Measurements from ENCODE around the gene CD200. TPM values are rescaled to one million over a fixed set of nuclear protein-coding genes. Genes with fewer than 3 reads are reported as not detected.
A peak's percentile ranks its signal among the peaks of the same experiment; 100 is the strongest.

The CD200 gene
- total RNA-seq, 1 experiment from 2014 or later = 0.34 TPM

DNA sequence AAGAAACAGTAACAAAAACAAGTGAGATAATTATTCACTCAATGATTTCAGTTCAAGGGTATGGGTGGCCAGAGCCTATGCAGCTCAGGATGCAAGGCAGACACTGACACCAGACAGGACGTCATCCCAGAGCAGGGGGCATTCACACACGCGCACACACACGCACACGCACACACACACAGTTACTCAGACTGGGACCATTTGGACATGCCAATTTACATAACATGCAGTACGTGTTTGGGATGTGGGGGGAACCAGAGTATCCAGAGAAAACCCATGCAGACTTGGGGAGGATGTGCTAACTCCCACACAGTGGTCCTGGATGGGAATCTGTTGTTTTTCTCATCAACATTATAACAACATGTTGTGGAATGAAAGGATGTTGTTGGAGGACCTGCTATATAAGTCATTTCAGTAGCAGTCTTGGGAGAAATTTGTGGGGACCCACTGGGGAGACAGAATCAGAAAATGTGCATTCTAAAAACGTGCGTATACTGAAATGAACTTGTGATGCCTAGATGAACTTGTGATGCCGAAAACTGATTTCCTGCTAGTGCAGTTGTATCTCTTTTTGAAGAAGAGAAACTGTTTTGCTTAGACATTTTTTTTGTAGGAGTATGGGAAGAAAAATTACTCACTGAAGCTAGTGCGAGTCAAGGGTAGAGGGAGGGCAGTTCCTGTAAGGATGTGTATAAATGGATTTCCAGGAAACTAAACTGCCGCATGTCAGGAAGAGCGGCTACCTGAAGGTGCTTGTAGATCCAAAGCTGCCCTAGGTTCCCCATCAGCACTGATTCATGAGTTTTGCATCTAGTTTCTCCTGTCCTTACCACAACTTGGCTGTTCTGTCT, 25.2 kb downstream of the CD200 start:
- DNase-seq (ENCODE audit: low read depth) = no peak

DNA sequence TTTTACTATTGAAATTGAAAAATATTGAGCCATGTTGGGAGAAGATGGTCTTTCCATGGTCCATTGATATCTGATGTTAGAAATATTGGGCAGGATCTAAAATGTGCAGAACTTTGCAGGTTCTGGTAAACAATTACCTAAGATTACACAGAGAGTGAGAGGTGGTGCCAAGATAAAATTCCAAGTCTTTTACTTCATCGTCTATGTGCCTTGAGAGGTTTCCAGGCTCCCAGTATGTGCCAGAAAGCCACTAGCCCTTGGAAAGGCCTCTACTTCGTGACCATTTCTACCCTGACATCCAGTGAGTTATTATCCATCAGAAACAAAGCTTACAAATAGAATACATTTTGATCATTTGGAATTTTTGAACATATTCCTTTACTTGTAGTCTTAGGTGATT, 27.6 kb downstream of the CD200 start:
- DNase-seq (ENCODE audit: low read depth) = no peak

DNA sequence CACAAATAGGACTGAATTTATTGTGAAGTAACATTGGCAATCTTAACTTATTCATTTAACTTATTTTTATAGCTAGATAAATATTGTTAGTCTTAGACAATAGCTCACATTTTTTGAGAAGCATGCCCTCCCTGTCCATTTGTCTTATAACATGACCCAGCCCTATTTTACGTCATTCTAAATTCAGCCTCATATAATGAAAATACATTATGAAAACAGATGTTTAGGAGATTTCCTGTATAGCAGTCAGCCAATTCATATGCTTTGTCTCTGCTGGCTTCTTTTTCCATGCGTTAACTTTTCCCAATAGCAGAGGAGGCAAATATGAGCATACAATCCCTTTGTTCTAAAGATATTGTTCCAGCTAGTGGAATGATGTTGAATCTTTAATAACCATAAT, 29.3 kb downstream of the CD200 start:
- no peak for DNase-seq (ENCODE audit: low read depth)

DNA sequence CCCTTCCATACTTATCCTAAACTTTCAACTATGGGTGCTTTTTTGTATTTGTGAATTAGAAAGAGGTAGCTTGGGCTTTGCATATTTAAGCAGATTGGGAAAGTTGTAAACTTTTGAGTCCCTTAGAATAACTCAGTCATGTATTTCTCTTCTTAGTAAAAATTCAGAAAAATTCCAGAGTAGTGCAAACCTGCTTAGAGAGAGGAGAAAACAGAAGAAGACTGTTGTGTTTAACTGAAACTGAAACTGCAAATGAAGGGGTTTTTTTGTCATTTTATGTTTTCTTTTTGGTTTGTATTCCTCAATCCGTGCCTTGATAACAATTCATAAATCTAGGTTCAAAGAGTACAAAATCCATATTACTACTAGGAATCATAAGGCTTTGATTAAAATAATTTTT, 31.3 kb downstream of the CD200 start:
- DNase-seq (ENCODE audit: low read depth) = no peak

DNA sequence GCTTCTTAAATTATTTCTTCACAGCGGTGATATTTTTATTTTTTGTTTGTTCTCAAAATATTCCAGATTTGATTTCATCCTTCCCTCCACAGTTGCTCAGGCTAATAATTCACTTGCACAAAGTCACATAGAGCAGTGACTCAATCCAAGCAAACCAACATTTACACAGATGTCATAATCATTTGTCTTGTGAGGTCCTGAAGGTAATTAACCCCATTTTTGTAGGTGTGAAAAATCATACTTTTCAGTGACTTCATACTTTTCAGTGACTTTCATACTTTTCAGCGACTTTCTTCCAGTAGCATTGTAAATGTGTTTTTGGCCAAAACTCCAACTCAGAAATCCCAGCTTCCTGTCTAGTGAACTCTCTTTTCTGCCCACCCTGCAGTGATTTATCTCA, 32.1 kb downstream of the CD200 start:
- peak; percentile 56 for DNase-seq (ENCODE audit: low read depth)

DNA sequence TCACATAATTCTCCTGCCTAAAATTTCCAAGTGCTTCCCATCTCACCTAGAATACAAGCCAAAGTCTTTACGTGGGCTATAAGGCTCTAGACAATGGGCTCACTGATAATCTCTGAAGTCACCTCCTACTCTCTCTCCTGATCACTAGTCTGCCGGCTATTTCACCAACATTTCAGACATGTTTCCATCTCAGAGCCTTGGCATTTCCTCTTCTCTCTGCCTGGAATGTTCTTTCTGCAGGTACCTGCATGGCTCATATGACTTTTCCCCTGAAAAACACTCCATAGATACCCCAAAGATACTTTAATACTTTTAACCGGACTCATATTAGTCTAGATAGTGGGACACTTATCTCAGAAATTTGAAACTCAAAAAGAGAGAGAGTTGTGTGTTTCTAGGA, 32.7 kb downstream of the CD200 start:
- no peak for DNase-seq (ENCODE audit: low read depth)

DNA sequence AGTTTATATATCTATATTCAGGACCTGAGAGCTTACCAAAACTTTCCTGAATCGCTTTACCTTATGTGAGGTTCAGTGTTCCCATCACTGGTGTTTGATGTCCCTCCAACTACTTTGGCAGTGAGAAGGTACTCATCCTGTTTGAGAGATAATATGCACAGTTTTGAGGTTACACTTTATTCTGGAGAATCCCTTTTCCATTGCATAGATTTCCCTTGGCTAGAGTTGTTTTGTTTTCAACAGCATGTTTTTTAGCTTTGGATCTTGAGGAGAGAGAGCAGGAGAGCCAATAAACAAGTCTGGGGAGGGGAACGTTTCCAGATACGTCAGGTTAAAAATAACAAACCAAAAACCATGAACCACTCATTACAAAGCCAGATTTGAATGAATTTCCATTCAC, 33.6 kb downstream of the CD200 start:
- no peak for DNase-seq (ENCODE audit: low read depth)

DNA sequence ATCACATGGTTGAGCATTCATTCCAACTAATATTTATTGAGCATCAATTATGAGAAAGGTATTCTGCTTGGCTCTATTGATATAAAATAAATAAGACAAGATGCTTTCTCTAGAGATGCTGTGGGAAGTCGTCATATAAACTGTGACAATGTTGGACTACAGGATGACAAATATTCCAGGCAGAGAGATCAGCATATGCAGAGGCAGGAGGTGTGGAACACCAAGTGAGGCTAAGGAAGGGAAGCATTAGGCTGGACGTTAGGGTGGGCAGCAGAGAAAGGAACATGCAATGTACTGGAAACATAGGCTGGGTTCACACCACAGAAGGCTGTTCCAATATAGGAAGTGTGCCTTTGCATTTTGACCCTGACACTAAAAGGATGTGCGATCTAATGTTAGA, 38.6 kb downstream of the CD200 start:
- no peak for DNase-seq (ENCODE audit: low read depth)

DNA sequence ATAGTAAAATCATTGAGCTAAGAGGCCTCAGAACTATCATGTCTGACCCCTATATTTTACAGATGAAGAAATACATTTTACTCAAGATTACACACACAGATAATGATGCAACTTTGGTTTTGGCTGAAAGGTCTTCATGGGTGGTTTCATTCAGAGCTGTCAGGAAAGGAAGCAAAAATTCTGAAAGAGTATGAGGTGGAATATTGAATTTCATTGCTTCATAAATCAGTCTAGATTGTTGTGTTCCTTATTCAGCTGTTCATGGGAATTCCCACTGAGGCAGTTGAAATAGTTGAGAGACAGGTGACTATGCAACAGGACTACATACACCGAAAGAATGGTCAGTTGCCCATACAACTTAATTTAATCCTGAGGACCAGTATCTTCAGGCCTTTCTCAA, 39.4 kb downstream of the CD200 start:
- peak; percentile 64 for DNase-seq (ENCODE audit: low read depth)

DNA sequence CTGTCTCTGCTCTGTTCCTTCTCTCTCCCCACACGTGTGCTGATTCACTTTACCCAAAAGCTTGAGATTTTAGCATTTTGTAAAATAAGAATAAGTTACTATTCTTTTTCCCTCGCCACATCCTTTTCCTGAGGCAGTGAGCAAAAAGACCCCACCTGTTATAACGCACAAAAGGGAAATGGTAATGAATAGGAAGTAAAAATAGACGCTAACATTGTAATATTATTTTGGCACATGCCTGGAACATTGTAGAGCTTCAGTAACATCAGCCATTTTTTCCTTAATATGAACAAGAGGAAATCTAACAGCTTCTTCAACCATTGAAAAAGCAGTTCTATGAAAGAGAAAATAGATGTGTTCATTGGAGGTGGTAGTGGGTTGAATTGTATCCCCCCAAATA, 40.5 kb downstream of the CD200 start:
- no peak for DNase-seq (ENCODE audit: low read depth)

DNA sequence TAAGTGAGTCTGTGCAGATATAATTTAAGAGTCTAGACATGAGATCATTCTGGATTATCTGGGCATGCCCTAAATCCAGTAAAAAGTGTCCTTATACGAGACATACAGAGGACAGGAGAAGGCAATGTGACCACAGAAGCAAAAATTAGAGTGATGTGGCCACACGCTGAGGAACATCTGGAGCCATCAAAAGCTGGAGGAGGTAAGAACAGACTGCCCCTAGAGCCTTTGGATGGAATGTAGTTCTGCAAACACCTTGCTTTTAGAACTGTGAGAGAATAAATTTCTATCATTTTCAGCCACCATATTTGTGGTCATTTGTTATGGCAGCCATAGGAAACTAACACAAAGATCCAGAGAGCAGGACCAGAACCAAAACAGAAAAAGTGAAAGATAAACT, 41.0 kb downstream of the CD200 start:
- no peak for DNase-seq (ENCODE audit: low read depth)

DNA sequence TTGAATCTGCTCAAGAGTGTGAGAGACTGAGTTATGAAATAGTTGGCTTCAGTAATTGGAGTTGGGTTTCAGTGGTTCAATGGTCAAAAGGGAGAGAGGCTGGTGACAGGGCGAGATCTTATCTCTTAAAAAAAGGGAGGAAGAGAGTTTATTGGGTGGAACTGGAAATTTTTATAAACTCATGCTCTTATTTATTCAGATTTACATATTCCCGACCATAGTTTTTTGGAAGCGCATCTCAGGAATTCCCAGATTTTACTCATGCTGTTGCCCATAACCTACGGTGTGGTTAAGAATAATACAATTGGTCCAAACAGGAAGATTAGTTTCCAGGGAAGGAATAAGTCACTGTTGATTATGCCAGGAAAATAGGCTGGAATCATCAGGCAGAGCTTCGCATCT, 41.4 kb downstream of the CD200 start:
- no peak for DNase-seq (ENCODE audit: low read depth)

DNA sequence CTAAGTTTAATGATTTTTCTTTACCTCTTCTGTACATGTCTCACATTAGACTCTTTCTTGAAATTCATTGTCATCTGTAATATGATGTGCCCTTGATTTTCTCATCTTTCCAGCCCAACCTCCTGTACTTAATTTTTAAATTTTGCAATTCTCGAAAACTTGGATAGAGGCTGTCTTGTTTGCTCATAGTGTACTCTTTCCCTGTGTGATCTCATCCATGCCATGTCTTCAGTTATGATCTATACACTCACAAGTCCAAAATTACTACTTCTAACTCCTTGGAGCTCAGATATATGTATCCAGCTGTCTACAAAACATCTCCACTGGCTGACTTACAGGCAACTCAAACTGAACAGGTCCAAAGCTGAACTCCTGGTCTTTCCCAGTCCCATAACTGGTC, 42.2 kb downstream of the CD200 start:
- DNase-seq (ENCODE audit: low read depth) = no peak

DNA sequence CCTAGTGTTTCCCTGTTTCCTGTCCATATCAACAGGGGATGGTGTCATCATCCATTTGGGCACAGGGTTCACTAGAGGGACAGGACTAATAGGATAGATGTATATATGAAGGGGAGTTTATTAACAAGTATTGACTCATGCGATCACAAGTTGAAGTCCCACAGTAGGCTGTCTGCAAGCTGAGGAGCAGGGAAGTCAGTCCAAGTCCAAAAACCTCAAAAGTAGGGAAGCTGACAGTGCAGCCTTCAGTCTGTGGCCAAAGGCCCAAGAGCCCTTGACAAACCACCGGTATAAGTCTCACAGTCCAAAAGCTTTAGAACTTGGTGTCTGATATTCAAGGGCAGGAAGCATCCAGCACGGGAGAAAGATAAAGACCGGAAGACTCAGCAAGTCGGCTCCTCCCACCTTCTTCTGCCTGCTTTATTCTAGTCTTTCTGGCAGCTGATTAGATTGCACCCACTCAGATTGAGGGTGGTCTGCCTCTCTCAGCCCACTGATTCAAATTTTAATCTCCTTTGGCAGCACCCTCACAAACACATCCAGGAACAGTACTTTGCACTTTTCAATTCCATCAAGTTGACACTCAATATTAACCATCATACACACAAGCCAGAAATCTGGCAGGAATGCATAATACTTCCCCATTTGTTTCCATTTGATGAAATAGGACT, 43.4 kb downstream of the CD200 start:
- DNase-seq (ENCODE audit: low read depth) = no peak

DNA sequence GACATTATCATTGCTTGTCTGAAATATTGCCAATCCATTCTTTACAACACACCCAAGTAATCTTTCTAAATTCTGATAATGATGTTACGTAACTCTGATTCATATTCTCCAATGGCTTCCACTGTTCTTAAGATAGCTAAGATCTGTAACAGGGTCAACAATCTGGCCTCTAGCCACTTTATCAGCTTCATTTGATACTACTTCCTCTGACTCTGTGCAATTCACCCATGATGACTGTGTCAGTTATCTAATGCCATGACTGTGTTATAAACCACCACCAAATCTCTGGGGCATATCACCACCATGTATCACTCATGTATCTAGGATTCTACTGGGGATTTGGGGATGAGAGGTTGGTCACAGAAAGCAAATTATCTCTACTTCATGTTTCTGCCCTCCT, 44.0 kb downstream of the CD200 start:
- peak; percentile 92 for DNase-seq (ENCODE audit: low read depth)

DNA sequence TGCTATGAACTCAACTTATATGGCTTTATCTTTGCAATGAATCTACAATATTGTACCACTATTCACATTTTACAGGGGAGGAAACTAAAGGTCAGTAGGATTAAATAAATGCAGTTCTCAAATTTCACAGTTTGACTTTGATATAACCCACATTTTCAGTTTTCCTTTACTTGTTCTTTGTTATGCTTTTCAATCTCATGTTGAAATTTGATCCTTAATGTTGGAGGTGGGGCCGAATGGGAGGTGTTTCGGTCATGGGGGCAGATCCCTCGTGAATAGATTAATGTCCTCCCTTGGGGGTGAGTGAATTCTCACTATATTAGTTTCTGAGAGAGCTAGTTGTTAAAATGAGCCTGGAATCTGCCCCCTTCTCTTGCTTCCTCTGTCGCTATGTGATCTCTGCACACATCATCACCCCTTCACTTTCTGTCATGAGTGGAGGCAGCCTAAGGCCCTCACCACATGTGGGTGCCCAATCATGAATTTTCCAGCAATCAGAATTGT, 44.7 kb downstream of the CD200 start:
- peak; percentile 52 for DNase-seq (ENCODE audit: low read depth)

DNA sequence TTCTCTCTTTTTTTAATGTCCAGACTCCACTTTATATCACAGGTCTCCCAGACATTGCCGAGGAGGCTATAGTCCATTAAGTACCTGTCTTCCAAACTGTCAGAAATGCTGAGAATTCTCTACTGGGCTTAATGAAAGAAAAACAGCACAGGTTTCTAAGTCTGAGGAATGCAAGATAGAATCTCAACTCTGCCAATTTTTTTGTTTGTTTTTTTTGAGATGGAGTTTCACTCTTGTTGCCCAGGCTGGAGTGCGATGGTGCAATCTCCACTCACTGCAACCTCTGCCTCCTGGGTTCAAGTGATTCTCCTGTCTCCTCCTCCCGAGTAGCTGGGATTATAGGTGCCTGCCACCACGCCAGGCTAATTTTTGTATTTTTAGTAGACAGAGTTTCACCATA, 45.4 kb downstream of the CD200 start:
- peak; percentile 20 for DNase-seq (ENCODE audit: low read depth)

DNA sequence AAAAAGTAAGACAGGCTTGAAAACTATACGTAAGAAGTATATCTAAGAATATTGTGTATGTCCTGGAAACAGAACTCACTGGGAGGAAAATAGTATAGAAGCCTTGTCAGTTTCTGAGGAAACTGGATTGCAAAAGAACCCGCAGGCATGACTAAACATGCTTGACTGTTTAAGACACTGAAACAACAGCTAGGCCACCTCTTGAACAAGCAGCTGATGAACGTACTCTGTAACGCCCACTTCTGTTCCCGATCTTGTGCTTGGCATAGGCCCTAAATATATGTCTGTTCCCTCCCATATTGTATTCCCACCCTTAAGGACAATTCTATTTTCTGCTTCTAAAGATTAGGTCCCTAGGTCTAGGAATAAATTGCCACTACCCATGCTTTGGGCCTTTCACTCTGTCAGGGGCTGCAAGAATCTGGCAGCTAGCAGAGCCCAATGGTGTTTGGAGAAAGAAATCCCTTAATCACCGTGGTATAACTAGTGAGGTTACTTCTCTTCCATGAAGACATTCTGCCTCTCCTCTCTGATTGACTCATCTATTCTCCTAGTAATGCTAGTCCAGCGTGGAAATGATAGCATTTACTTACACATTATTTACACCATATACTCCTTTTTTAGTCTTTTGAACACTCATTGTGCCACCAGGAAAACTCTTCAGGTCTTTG, 46.2 kb downstream of the CD200 start:
- DNase-seq (ENCODE audit: low read depth) = peak; percentile 92

DNA sequence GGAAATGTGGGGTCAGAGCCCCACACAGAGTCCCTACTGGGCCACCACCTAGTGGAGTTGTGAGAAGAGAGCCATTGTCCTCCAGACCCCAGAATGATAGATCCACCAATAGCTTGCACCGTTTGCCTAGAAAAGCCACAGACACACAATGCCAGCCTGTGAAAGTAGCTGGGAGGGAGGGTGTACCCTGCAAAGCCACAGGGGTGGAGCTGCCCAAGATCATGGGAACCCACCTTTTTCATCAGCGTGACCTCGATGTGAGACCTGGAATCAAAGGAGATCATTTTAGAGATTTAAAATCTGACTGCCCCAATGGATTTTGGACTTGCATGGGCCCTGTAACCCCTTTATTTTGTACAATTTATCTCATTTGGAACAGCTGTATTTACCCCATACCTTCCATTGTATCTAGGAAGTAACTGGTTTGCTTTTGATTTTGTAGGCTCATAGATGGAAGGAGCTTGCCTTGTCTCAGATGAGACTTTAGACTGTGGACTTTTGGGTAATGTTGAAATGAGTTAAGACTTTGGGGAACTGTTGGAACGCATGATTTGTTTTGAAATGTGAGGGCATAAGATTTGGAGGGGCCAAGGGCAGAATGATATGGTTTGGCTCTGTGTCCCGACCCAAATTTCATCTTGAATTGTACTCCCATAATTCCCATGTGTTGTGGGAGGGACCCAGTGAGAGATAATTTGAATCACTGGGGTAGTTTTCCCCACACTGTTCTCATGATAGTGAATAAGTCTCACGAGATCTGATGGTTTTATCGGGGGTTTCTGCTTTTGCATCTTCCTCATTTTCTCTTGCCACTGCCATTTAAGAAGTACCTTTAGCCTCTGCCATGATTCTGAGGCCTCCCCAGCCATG, 49.0 kb downstream of the CD200 start:
- DNase-seq (ENCODE audit: low read depth) = no peak

DNA sequence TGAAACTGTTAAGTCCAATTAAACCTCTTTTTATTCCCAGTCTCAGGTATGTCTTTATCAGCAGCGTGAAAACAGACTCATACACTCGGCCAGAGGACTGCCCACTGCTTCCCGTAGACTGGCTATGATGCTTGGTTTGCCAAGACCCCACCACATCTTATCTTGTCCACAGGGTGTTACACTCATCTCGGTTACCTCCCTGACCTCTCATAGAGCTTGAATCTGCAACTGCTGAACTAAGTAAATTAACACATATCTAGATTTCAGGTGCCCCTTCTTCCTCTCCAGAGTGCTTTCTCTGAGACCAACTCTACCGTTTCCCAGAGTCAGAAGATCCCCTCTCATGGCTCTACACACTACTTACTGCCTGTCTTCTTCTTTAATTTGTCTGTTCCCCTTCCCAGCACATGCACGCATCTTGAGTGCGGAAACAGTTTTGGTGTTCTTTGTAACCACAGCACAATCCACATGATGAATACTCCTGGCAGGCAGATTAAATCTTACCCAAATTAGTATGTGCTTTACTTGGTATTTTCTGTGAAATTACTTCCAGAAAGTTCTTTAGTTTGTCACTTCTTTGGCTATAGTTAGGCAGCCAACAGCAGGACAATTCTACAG, 49.7 kb downstream of the CD200 start:
- no peak for DNase-seq (ENCODE audit: low read depth)

DNA sequence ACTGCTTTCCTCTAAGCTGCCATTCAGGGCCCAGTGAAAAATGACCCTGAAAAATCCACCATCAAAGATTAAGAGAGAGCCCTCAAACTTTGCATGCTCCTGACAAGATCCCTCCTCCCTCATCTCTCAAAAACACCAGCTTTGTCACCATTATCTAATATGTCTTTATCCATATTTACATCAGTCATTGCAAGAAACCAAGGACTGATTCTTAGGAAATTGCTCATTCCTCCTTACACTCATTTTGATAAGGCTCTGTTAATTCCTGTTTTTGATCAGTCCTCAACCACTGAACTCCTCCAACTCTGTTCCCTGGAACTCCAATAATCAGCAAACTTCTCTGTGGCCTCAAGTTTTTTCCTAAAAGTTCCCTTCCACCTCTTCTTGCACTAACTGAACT, 51.8 kb downstream of the CD200 start:
- DNase-seq (ENCODE audit: low read depth) = no peak

Data from LHCN-M2 (cell line).